HG02759 (cell line): ENCODE measurements around the gene AKAP13.
"Not testable (repeated sequence)": the region's sequence is repeated elsewhere in the genome, so short reads cannot be mapped to it uniquely, and the experiment has no call there.

Experiments
- ATAC-seq: cut with Tn5 transposase; IDR thresholded peaks from one replicate; pipeline ENCODE4 v1.9.1; 2021; ENCODE audit warnings: mild to moderate bottlenecking, moderate library complexity; ENCODE audit not compliant: unreplicated experiment

AKAP13 gene

GRCh38 chr15:85475317-85475701 lies 94.9 kb downstream of the AKAP13 start:
- ATAC-seq = no peak

GRCh38 chr15:85475711-85476110 lies 95.3 kb downstream of the AKAP13 start:
- no peak for ATAC-seq

- no peak for ATAC-seq
Measured at GRCh38 chr15:85477061-85477460, 96.7 kb downstream of the AKAP13 start.

- no peak for ATAC-seq
Measured at GRCh38 chr15:85477730-85478129, 97.3 kb downstream of the AKAP13 start.

GRCh38 chr15:85479071-85479647 lies 98.8 kb downstream of the AKAP13 start:
- ATAC-seq = no peak

- ATAC-seq = no peak
Measured at GRCh38 chr15:85480923-85481322, 100.5 kb downstream of the AKAP13 start.

GRCh38 chr15:85481543-85481942 lies 101.1 kb downstream of the AKAP13 start:
- ATAC-seq = not testable (repeated sequence)

GRCh38 chr15:85482894-85483293 lies 102.5 kb downstream of the AKAP13 start:
- ATAC-seq = no peak

- ATAC-seq = not testable (repeated sequence)
Measured at GRCh38 chr15:85483955-85484354, 103.6 kb downstream of the AKAP13 start.

GRCh38 chr15:85484923-85485322 lies 104.5 kb downstream of the AKAP13 start:
- ATAC-seq = not testable (repeated sequence)

GRCh38 chr15:85485956-85486567 lies 105.7 kb downstream of the AKAP13 start:
- ATAC-seq = peak; percentile 81

GRCh38 chr15:85487796-85488195 lies 107.4 kb downstream of the AKAP13 start:
- ATAC-seq = not testable (repeated sequence)

- no peak for ATAC-seq
Measured at GRCh38 chr15:85488997-85489396, 108.6 kb downstream of the AKAP13 start.

GRCh38 chr15:85489773-85490493 lies 109.5 kb downstream of the AKAP13 start:
- ATAC-seq = no peak

- ATAC-seq = no peak
Measured at GRCh38 chr15:85490856-85491255, 110.5 kb downstream of the AKAP13 start.

GRCh38 chr15:85491691-85492090 lies 111.3 kb downstream of the AKAP13 start:
- ATAC-seq = no peak

GRCh38 chr15:85492406-85492805 lies 112.0 kb downstream of the AKAP13 start:
- no peak for ATAC-seq

- no peak for ATAC-seq
Measured at GRCh38 chr15:85493260-85493659, 112.9 kb downstream of the AKAP13 start.

GRCh38 chr15:85494048-85494777 lies 113.8 kb downstream of the AKAP13 start:
- ATAC-seq = no peak

- no peak for ATAC-seq
Measured at GRCh38 chr15:85495096-85495495, 114.7 kb downstream of the AKAP13 start.

- no peak for ATAC-seq
Measured at GRCh38 chr15:85495544-85495943, 115.1 kb downstream of the AKAP13 start.

- ATAC-seq = no peak
Measured at GRCh38 chr15:85496151-85496550, 115.7 kb downstream of the AKAP13 start.
